Fibroblast of villous mesenchyme (primary cell): ENCODE results near the gene GOLGA6A. TPM values are rescaled to one million over a fixed set of nuclear protein-coding genes. Genes with fewer than 3 reads are reported as not detected.

ENCODE experiments used
- DNase-seq: peaks from one replicate; pipeline ENCODE4 v3.0.0-alpha.2; 2010; ENCODE audit warnings: low read depth
- H3K4me3 ChIP-seq: 2 replicates; pipeline ENCODE4 v1.5.1; 2011; ENCODE audit warnings: low read depth, mild to moderate bottlenecking, low read length
- CTCF ChIP-seq: IDR thresholded peaks from 2 replicates; pipeline ENCODE4 v1.5.1; 2012; ENCODE audit warnings: low read depth, mild to moderate bottlenecking, low read length; ENCODE audit not compliant: insufficient read depth
- small RNA-seq: library from RNA; depleted of rRNA; stranded (forward); fragments of <200 nt; gene quantifications from one replicate; pipeline ENCODE3, GENCODE V24; 2012
- total RNA-seq: library from RNA; depleted of rRNA; stranded (reverse); fragments of >200 nt; gene quantifications from 2 replicates; pipeline ENCODE4 v1.2.3, GENCODE V29; 2012

Gene GOLGA6A
- total RNA-seq, 1 donor: not detected

- DNase-seq: no peak
- no peak overlapping the region for H3K4me3 ChIP-seq
- no peak for TF ChIP-seq CTCF
Observed at GRCh38 chr15:74022706-74023470, 59.5 kb downstream of the GOLGA6A start.

Small RNA genes within 50 kb of the gene (small RNA-seq; reads per million reads assigned to genes)
- gene RN7SL429P: not detected

Other genes starting within 250 kb of the GOLGA6A start
- not detected in 2 replicates for gene TBC1D21, start 209.0 kb downstream of the GOLGA6A start, total RNA-seq
- 73.8 and 99.9 TPM in 2 replicates for gene LOXL1, start 156.1 kb downstream of the GOLGA6A start, total RNA-seq
- gene STOML1, start 90.3 kb downstream of the GOLGA6A start, total RNA-seq: 17.1 and 19.0 TPM in 2 replicates
- 49.6 and 56.1 TPM in 2 replicates for gene PML, start 87.8 kb downstream of the GOLGA6A start, total RNA-seq
- 0.32 TPM in 1 of 2 replicates, not detected in the other for gene ISLR2, start 48.0 kb upstream of the GOLGA6A start, total RNA-seq
- gene ISLR, start 91.2 kb upstream of the GOLGA6A start, total RNA-seq: 73.8 and 83.4 TPM in 2 replicates
- 52.7 and 64.4 TPM in 2 replicates for gene STRA6, start 120.2 kb upstream of the GOLGA6A start, total RNA-seq
- gene CCDC33, start 153.8 kb upstream of the GOLGA6A start, total RNA-seq: 0.86 and 1.9 TPM in 2 replicates